ENCODE measurements around the gene NSD2.

- TF ChIP-seq, protein P1, sequence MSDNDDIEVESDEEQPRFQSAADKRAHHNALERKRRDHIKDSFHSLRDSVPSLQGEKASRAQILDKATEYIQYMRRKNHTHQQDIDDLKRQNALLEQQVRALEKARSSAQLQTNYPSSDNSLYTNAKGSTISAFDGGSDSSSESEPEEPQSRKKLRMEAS (CRISPR knock-in tag; IDR thresholded peaks at IDR 0.05) = no peak
- TF ChIP-seq, protein P2, sequence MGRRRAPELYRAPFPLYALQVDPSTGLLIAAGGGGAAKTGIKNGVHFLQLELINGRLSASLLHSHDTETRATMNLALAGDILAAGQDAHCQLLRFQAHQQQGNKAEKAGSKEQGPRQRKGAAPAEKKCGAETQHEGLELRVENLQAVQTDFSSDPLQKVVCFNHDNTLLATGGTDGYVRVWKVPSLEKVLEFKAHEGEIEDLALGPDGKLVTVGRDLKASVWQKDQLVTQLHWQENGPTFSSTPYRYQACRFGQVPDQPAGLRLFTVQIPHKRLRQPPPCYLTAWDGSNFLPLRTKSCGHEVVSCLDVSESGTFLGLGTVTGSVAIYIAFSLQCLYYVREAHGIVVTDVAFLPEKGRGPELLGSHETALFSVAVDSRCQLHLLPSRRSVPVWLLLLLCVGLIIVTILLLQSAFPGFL (CRISPR knock-in tag; IDR thresholded peaks at IDR 0.05; ENCODE audit: borderline replicate concordance) = no peak
- TF ChIP-seq MLX (CRISPR knock-in tag; IDR thresholded peaks at IDR 0.05) (no peak), SP1 (CRISPR knock-in tag; conservative IDR thresholded peaks at IDR 0.05) (no peak)
Measured at GRCh38 chr4:2006367-2006766, 135.2 kb downstream of the NSD2 start.

Data from WTC11 (cell line).